Stimulated activated CD8-positive, alpha-beta memory T cell treated with anti-CD3 and anti-CD28 coated beads, Interleukin-4, amount 100 ng/mL, for 48 hours (primary cell): ENCODE measurements around the gene KLK4.

Experiments
- DNase-seq: peaks from one replicate; pipeline ENCODE4 v3.0.0-alpha.2; 2020

The KLK4 gene

GRCh38 chr19:50878851-50879250, 32.3 kb downstream of the KLK4 start:
- DNase-seq, result no peak

DNA sequence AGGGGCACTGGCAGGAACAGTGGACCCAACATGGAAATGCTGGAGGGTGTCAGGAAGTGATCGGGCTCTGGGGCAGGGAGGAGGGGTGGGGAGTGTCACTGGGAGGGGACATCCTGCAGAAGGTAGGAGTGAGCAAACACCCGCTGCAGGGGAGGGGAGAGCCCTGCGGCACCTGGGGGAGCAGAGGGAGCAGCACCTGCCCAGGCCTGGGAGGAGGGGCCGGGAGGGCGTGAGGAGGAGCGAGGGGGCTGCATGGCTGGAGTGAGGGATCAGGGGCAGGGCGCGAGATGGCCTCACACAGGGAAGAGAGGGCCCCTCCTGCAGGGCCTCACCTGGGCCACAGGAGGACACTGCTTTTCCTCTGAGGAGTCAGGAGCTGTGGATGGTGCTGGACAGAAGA, 33.9 kb downstream of the KLK4 start:
- no peak for DNase-seq

- no peak for DNase-seq
Observed at GRCh38 chr19:50876456-50876855, 34.7 kb downstream of the KLK4 start.

DNA sequence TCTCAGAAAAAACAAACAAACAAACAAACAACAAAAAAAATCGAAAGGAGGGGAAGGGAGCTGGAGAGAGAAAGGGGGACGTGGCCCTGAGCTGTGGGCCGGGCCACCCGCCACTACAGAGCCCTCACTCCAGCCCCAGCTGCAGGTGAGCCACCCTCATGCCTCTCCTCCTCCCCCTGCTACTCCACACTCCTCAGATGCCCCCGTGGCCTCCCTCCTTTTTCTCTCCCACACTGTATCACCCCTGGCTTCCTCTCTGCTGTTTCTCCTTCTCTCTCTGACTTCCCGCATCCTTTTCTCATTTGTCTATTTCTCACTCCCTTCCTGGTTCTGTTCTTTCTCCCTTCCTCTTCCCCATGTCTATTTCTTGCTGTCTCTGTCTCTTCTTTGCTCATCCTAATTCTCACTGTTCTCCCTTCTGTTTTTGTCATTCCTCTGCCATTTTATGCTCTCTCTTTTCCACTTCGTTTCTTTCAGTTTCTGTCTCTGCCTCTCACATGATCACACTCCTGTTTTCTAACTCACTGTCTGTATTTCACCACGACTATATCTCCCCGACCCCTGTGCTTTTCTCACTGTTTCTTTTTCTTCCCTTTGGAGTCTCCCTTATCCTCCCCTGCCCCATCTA, 35.3 kb downstream of the KLK4 start:
- no peak for DNase-seq

DNA sequence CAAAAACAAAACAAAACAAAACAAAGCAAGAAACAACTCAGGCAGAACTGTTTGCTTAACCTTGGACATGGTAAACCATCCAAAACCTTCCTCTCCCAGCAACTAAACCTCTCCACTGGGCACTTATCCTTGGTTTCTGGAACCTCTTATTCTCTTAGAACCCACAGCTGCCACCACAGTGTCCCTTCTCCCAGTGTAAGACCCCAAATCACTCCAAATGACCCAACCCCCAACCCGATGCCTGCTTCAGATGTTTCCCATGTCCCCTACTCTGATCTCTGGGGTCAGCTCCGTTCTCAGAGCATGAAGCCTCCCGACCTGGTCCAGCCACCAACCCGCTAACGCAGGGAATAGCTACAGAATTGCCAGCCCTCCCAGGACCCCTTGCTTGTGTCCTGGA, 37.0 kb downstream of the KLK4 start:
- DNase-seq, result no peak

DNA sequence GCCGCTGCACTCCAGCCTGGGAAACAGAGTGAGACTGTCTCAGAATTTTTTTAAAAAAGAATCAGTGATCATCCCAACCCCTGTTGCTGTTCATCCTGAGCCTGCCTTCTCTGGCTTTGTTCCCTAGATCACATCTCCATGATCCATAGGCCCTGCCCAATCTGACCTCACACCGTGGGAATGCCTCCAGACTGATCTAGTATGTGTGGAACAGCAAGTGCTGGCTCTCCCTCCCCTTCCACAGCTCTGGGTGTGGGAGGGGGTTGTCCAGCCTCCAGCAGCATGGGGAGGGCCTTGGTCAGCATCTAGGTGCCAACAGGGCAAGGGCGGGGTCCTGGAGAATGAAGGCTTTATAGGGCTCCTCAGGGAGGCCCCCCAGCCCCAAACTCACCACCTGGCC, 38.1 kb downstream of the KLK4 start, which contains the start of gene KLK2:
Gene KLK2, plus strand, starts transcription at position 384 of the 400 bp plus-strand sequence. CDS start 35 bp downstream, outside the sequence.
- no peak for DNase-seq

DNA sequence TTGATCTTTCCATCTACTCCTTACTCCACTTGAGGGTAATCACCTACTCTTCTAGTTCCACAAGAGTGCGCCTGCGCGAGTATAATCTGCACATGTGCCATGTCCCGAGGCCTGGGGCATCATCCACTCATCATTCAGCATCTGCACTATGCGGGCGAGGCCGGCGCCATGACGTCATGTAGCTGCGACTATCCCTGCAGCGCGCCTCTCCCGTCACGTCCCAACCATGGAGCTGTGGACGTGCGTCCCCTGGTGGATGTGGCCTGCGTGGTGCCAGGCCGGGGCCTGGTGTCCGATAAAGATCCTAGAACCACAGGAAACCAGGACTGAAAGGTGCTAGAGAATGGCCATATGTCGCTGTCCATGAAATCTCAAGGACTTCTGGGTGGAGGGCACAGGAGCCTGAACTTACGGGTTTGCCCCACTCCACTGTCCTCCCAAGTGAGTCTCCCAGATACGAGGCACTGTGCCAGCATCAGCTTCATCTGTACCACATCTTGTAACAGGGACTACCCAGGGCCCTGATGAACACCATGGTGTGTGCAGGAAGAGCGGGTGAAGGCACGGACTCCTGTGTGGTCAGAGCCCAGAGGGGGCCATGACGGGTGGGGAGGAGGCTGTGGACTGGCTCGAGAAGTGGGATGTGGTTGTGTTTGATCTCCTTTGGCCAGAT, 40.6 kb downstream of the KLK4 start:
- peak; percentile 50 for DNase-seq

DNA sequence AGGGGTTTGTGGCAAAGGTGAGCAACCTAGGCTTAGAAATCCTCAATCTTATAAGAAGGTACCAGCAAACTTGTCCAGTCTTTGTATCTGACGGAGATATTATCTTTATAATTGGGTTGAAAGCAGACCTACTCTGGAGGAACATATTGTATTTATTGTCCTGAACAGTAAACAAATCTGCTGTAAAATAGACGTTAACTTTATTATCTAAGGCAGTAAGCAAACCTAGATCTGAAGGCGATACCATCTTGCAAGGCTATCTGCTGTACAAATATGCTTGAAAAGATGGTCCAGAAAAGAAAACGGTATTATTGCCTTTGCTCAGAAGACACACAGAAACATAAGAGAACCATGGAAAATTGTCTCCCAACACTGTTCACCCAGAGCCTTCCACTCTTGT, 41.7 kb downstream of the KLK4 start:
- DNase-seq, result no peak

GRCh38 chr19:50861496-50862286, 49.5 kb downstream of the KLK4 start:
- no peak for DNase-seq

- DNase-seq, result no peak
Observed at GRCh38 chr19:50861010-50861409, 50.2 kb downstream of the KLK4 start.

DNA sequence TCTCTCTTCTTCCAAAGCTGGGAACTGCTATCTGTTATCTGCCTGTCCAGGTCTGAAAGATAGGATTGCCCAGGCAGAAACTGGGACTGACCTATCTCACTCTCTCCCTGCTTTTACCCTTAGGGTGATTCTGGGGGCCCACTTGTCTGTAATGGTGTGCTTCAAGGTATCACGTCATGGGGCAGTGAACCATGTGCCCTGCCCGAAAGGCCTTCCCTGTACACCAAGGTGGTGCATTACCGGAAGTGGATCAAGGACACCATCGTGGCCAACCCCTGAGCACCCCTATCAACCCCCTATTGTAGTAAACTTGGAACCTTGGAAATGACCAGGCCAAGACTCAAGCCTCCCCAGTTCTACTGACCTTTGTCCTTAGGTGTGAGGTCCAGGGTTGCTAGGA, 51.3 kb downstream of the KLK4 start:
- DNase-seq, result no peak

DNA sequence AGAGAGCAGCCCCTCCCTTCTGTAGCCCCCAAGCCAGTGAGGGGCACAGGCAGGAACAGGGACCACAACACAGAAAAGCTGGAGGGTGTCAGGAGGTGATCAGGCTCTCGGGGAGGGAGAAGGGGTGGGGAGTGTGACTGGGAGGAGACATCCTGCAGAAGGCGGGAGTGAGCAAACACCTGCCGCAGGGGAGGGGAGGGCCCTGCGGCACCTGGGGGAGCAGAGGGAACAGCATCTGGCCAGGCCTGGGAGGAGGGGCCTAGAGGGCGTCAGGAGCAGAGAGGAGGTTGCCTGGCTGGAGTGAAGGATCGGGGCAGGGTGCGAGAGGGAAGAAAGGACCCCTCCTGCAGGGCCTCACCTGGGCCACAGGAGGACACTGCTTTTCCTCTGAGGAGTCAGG, 52.3 kb downstream of the KLK4 start:
- no peak for DNase-seq

GRCh38 chr19:50857366-50857765, 53.8 kb downstream of the KLK4 start:
- no peak for DNase-seq
